HL-60 (cell line): ENCODE measurements around the gene TSPO.

Source experiments
- DNase-seq, 2 experiments: peaks; one replicate each; pipeline ENCODE4 v3.0.0-alpha.2; 2010 to 2020; ENCODE audit warnings: low read depth in 1 of 2, low spot score in 1 of 2
- H3K27ac ChIP-seq: fragments of 250-450 bp; sonication (Bioruptor Pico); replicated peaks from 2 replicates; pipeline ENCODE4 v1.5.1; 2020; ENCODE audit warnings: mild to moderate bottlenecking, moderate library complexity
- H3K27me3 ChIP-seq: fragments of 250-450 bp; sonication (Bioruptor Pico); 2 replicates; pipeline ENCODE4 v1.5.1; 2021; ENCODE audit warnings: mild to moderate bottlenecking, moderate library complexity; ENCODE audit not compliant: insufficient read depth, poor library complexity, severe bottlenecking
- H3K4me3 ChIP-seq: replicated peaks from 2 replicates; pipeline ENCODE4 v1.5.1; 2011; ENCODE audit warnings: mild to moderate bottlenecking, control low read depth, low read length; ENCODE audit not compliant: insufficient read depth
- CTCF ChIP-seq: IDR thresholded peaks from one replicate; pipeline ENCODE4 v1.5.1; 2011; ENCODE audit warnings: low read length, control low read depth, inconsistent platforms; ENCODE audit not compliant: insufficient read depth
- GABPA ChIP-seq: IDR thresholded peaks from 2 replicates; pipeline ENCODE4 v1.6.1; 2012; ENCODE audit warnings: low read depth
- POLR2AphosphoS5 ChIP-seq: IDR thresholded peaks from 2 replicates; pipeline ENCODE4 v1.6.1; 2012; ENCODE audit warnings: low read depth
- REST ChIP-seq: IDR thresholded peaks from 2 replicates; pipeline ENCODE4 v1.6.1; 2012; ENCODE audit warnings: low read depth; ENCODE audit not compliant: insufficient replicate concordance
- SPI1 ChIP-seq: IDR thresholded peaks from 2 replicates; pipeline ENCODE4 v1.6.1; 2012; ENCODE audit warnings: low read depth, mild to moderate bottlenecking, borderline replicate concordance

Gene TSPO

GRCh38 chr22:43159484-43160178 lies 8.3 kb downstream of the TSPO start:
- no peak for TF ChIP-seq REST
- peak; percentile 0 for TF ChIP-seq CTCF
- TF ChIP-seq GABPA = no peak
- TF ChIP-seq SPI1 = no peak
- TF ChIP-seq POLR2AphosphoS5 = 0 out of 2 replicates have a peak, but pooled peaks have one; percentile 15
- no peaks in the 10 kb centered on the region for H3K27me3 ChIP-seq
- no peak overlapping the region for H3K4me3 ChIP-seq
- DNase-seq = no peak
- no peak overlapping the region for H3K27ac ChIP-seq

DNA sequence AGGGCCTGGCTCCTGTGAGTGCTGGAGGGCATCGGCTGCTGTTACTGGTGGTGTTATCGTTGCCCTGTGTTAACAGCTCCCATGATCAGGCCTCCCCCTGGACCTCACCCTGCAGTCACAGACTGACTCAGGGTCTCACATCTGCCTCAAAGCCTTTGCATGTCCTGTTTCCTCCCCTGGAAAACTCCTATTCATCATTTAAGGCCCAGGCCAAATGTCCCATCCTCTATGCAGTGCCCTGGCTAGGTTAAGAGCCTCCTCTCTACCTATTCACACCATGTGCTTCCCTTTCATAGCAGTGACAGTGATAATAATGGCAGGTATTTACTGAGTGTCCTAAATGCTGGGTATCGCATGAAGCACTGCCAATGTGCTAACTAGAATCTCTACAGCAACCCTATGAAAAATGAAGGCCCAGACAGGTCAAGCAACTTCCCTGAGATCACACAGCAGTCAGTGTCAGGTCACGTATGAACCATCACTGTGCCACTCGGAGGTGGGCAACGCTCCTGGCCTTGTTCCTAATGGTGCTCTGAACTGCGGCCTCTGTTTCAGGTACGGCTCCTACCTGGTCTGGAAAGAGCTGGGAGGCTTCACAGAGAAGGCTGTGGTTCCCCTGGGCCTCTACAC lies 9.3 kb downstream of the TSPO start:
- H3K27me3 ChIP-seq = no peaks in the 10 kb centered on the region
- no peak for DNase-seq
- no peak overlapping the region for H3K4me3 ChIP-seq
- H3K27ac ChIP-seq = no peak overlapping the region
- TF ChIP-seq POLR2AphosphoS5 = no peak
- no peak for TF ChIP-seq SPI1
- TF ChIP-seq GABPA = no peak
- no peak for TF ChIP-seq REST
- TF ChIP-seq CTCF = no peak

DNA sequence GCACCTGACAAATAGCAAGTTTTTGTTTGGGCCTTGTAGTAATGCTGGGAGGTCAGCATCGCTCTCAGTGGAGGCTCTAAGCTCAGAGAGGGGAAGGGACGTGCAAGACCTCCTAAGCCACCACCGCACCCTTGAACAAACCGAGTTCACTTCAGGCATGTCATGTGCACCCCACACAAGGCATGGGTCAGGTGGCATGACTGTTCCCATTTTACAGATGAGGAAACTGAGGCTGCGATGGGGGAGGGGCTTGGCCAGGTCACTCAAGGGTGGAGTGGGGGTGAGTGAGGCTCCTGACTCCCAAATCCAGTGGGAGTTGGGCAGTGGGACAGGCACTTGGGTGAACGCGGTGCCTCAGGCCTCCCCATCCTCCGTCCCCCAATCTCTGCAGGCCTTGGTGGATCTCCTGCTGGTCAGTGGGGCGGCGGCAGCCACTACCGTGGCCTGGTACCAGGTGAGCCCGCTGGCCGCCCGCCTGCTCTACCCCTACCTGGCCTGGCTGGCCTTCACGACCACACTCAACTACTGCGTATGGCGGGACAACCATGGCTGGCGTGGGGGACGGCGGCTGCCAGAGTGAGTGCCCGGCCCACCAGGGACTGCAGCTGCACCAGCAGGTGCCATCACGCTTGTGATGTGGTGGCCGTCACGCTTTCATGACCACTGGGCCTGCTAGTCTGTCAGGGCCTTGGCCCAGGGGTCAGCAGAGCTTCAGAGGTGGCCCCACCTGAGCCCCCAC lies 11.2 kb downstream of the TSPO start:
- Histone ChIP-seq H3K27ac (no peak overlapping the region), H3K27me3 (no peaks in the 10 kb centered on the region), H3K4me3 (no peak overlapping the region)
- DNase-seq = no peak
- TF ChIP-seq CTCF = no peak
- TF ChIP-seq REST = no peak
- no peak for TF ChIP-seq GABPA
- TF ChIP-seq POLR2AphosphoS5 = no peak
- TF ChIP-seq SPI1 = no peak
